ENCODE data around the gene CDC34. TPM values are rescaled to one million over a fixed set of nuclear protein-coding genes. Genes with fewer than 3 reads are reported as not detected.

Gene CDC34
- total and polyA plus RNA-seq, 2 of the 8 experiments (the other 6 are each of a cell fraction or from before 2014, with no cell fraction given) = 95.9 to 129 TPM

DNA sequence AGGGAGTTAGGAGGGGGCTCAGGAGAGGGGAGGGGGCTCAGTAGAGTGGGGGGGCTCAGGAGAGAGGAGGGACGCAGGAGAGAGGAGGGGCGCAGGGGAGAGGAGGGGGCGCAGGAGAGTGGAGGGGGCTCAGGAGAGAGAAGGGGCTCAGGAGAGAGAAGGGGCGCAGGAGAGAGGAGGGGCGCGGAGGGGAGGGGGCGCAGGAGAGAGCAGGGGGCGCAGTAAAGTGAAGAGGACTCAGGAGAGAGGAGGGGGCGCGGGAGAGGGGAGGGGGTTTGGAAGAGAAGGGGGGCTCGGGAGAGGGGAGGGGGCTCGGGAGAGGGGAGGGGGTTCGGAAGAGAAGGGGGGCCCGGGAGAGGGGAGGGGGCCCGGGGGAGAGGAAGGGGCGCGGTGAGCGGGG, 34.6 kb upstream of the CDC34 start:
- CTCF ChIA-PET (ENCODE audit: partially characterized antibody) = no interaction called here
- H3K79me1 ChIP-seq (ENCODE audit: low read depth, low read length) = no peaks in the 10 kb centered on the region

More for the DNA sequence above, 34.6 kb upstream of the CDC34 start:
- Histone ChIP-seq H3K4me1 (replicated peaks in 1 of 4; ENCODE audit: control insufficient read depth in 3 of 4, insufficient read depth in 4 of 4, low read length in 3 of 4) (peaks cover 0 to 13% (median 8%) of the 10 kb centered on the region in 4 experiments; a peak in 5 of 7 replicates), H4K20me1 (replicated peaks in 1 of 2; ENCODE audit: control insufficient read depth in 1 of 2, insufficient read depth in 2 of 2, low read length in 2 of 2) (peaks cover 0 to 8% of the 10 kb centered on the region in 2 experiments), H3K27ac (ENCODE audit: low read depth, low read length) (no peak overlapping the region), H2BK120ac (replicated peaks; ENCODE audit: low read depth, low read length) (no peak overlapping the region), H2BK5ac (ENCODE audit: low read depth, low read length) (no peak overlapping the region), H3K56ac (replicated peaks; ENCODE audit: insufficient read length, low read depth, low read length) (no peak overlapping the region), H3K79me2 (ENCODE audit: control insufficient read depth in 1 of 2, insufficient read depth in 2 of 2, low read length in 2 of 2) (no peaks in the 10 kb centered on the region), H2AFZ (ENCODE audit: low read length) (no peak overlapping the region), H3K4ac (replicated peaks; ENCODE audit: insufficient read length, low read depth, low read length) (no peak overlapping the region), H2BK15ac (ENCODE audit: low read length) (no peak overlapping the region), H2BK12ac (ENCODE audit: low read depth, low read length) (no peak overlapping the region), H3K4me3 (ENCODE audit: extremely low read depth in 1 of 4, insufficient read depth in 2 of 4, low read depth in 3 of 4, low read length in 4 of 4) (peak overlapping the region in 3 of 4 experiments; percentile 31 to 74 (median 53); a peak in 6 of 8 replicates), H2AK5ac (ENCODE audit: low read depth, low read length) (no peak overlapping the region), H3K4me2 (ENCODE audit: insufficient read depth in 1 of 2, low read depth in 2 of 2, low read length in 2 of 2) (peak overlapping the region; percentile 80 to 98; a peak in 2 of 4 replicates), H3K9me3 (ENCODE audit: insufficient read depth in 2 of 2, low read depth in 1 of 2, low read length in 1 of 2) (peaks cover 0 to 2% of the 10 kb centered on the region in 2 experiments; a peak in 1 of 4 replicates), H4K91ac (replicated peaks; ENCODE audit: insufficient read length, low read length) (no peak overlapping the region), H3K18ac (ENCODE audit: extremely low read depth, low read length) (no peak overlapping the region), H3K27me3 (replicated peaks in 1 of 4; ENCODE audit: control insufficient read depth in 3 of 4, extremely low read depth in 1 of 4, insufficient read depth in 3 of 4, low read length in 3 of 4) (peaks cover 19 to 26% (median 22%) of the 10 kb centered on the region in 4 experiments), H3K36me3 (ENCODE audit: control insufficient read depth in 2 of 4, insufficient read depth in 4 of 4, low read length in 3 of 4) (peaks cover 0 to 3% (median 0%) of the 10 kb centered on the region in 4 experiments; a peak in 1 of 8 replicates), H4K5ac (ENCODE audit: insufficient read length, low read depth, low read length) (no peak overlapping the region), H3K9ac (replicated peaks in 1 of 4; ENCODE audit: extremely low read depth in 1 of 4, low read depth in 3 of 4, low read length in 3 of 4) (no peak overlapping the region), H2BK20ac (ENCODE audit: low read length) (no peak overlapping the region), H3K23ac (ENCODE audit: insufficient read length) (no peak overlapping the region), H3K14ac (ENCODE audit: insufficient read length) (no peak overlapping the region), H4K8ac (ENCODE audit: extremely low read depth, insufficient read depth, low read length) (no peak overlapping the region), H3K23me2 (ENCODE audit: low read depth, low read length) (peaks cover 10% of the 10 kb centered on the region; the same call in 1 of the 2 replicates)
- DNase-seq (ENCODE audit: low read depth in 1 of 2, low spot score in 2 of 2) (no peak), FAIRE-seq (no peak)
- TF ChIP-seq, protein P1, sequence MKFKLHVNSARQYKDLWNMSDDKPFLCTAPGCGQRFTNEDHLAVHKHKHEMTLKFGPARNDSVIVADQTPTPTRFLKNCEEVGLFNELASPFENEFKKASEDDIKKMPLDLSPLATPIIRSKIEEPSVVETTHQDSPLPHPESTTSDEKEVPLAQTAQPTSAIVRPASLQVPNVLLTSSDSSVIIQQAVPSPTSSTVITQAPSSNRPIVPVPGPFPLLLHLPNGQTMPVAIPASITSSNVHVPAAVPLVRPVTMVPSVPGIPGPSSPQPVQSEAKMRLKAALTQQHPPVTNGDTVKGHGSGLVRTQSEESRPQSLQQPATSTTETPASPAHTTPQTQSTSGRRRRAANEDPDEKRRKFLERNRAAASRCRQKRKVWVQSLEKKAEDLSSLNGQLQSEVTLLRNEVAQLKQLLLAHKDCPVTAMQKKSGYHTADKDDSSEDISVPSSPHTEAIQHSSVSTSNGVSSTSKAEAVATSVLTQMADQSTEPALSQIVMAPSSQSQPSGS (IDR thresholded peaks at IDR 0.05; ENCODE audit: low read length) = no peak
- no peak for TF ChIP-seq ZNF274 (IDR thresholded peaks at IDR 0.05; ENCODE audit: borderline replicate concordance, extremely low read depth, low read length)
- TF ChIP-seq HDAC2 (IDR thresholded peaks at IDR 0.05; ENCODE audit: borderline replicate concordance in 1 of 2, low read depth in 2 of 2, low read length in 2 of 2) = no peak
- TF ChIP-seq TEAD4 (IDR thresholded peaks at IDR 0.05; ENCODE audit: low read depth, low read length) = no peak
- no peak for TF ChIP-seq KDM1A (IDR thresholded peaks at IDR 0.05; ENCODE audit: borderline replicate concordance, low read length)
- TF ChIP-seq RBBP5 (IDR thresholded peaks at IDR 0.05; ENCODE audit: borderline replicate concordance, low read depth, low read length) = no peak
- TF ChIP-seq FOSL1 (IDR thresholded peaks at IDR 0.05; ENCODE audit: insufficient read depth, low read depth, low read length) = no peak
- TF ChIP-seq PHF8 (conservative IDR thresholded peaks at IDR 0.05; ENCODE audit: low read depth, low read length) = no peak
- no peak for TF ChIP-seq RAD21 (IDR thresholded peaks at IDR 0.05 in 1 of 2, conservative IDR thresholded peaks at IDR 0.05 in 1 of 2; ENCODE audit: low read depth in 2 of 2, low read length in 2 of 2)
- no peak for TF ChIP-seq EZH2 (IDR thresholded peaks at IDR 0.05; ENCODE audit: low read depth, low read length, severe bottlenecking)
- WGBS, 2 experiments (ENCODE audit: extremely low coverage in 1 of 2, insufficient coverage in 1 of 2, insufficient read length in 1 of 2, insufficient replicate concordance in 2 of 2, low coverage in 1 of 2, low lambda C conversion rate in 2 of 2, missing lambda C conversion rate in 1 of 2) = no CpG with 5 or more reads among the region's 18 CpGs
- POLR2A ChIA-PET (ENCODE audit: partially characterized antibody) = interaction anchor here (1.5 kb wide), 1 partner anchor 9 kb away, joined by 6 read pairs; no protein-coding TSS in a partner anchor

Data from H1 (cell line).